UCSD-AML1 (cell line): Measurements from ENCODE around the gene DNAH10.
"Not testable (repeated sequence)": the region's sequence is repeated elsewhere in the genome, so short reads cannot be mapped to it uniquely, and the experiment has no call there.

Source experiments
- DNase-seq: peaks from one replicate; lab custom pipeline; 2025; ENCODE audit not compliant: unreplicated experiment; lab: John Stamatoyannopoulos, UW

Gene DNAH10

GRCh38 chr12:123788541-123788940 lies 26.4 kb downstream of the DNAH10 start:
- DNase-seq = no peak

GRCh38 chr12:123789422-123789821 lies 27.3 kb downstream of the DNAH10 start:
- DNase-seq = not testable (repeated sequence)

- DNase-seq = no peak
Observed at GRCh38 chr12:123790905-123791467, 28.9 kb downstream of the DNAH10 start.

GRCh38 chr12:123794027-123794426 lies 31.9 kb downstream of the DNAH10 start:
- DNase-seq = no peak

- DNase-seq = no peak
Observed at GRCh38 chr12:123798518-123798917, 36.4 kb downstream of the DNAH10 start.

- DNase-seq = no peak
Observed at GRCh38 chr12:123799227-123799626, 37.1 kb downstream of the DNAH10 start.

- DNase-seq = no peak
Observed at GRCh38 chr12:123801573-123802178, 39.6 kb downstream of the DNAH10 start.

GRCh38 chr12:123805173-123805572 lies 43.1 kb downstream of the DNAH10 start:
- no peak for DNase-seq

GRCh38 chr12:123807002-123807401 lies 44.9 kb downstream of the DNAH10 start:
- no peak for DNase-seq

GRCh38 chr12:123807670-123808069 lies 45.6 kb downstream of the DNAH10 start:
- DNase-seq = no peak

- DNase-seq = peak; percentile 40
Observed at GRCh38 chr12:123808167-123808566, 46.1 kb downstream of the DNAH10 start.

- no peak for DNase-seq
Observed at GRCh38 chr12:123813349-123813748, 51.2 kb downstream of the DNAH10 start.

- no peak for DNase-seq
Observed at GRCh38 chr12:123815968-123816367, 53.9 kb downstream of the DNAH10 start.

- DNase-seq = no peak
Observed at GRCh38 chr12:123816896-123817537, 54.9 kb downstream of the DNAH10 start.

GRCh38 chr12:123822804-123823203 lies 60.7 kb downstream of the DNAH10 start:
- no peak for DNase-seq

GRCh38 chr12:123828120-123828519 lies 66.0 kb downstream of the DNAH10 start:
- no peak for DNase-seq

- DNase-seq = no peak
Observed at GRCh38 chr12:123828854-123829547, 66.9 kb downstream of the DNAH10 start.

- no peak for DNase-seq
Observed at GRCh38 chr12:123829561-123829960, 67.5 kb downstream of the DNAH10 start.

- no peak for DNase-seq
Observed at GRCh38 chr12:123830675-123831074, 68.6 kb downstream of the DNAH10 start.

- DNase-seq = no peak
Observed at GRCh38 chr12:123832052-123832451, 70.0 kb downstream of the DNAH10 start.

- no peak for DNase-seq
Observed at GRCh38 chr12:123833830-123834229, 71.7 kb downstream of the DNAH10 start.

GRCh38 chr12:123834845-123835244 lies 72.7 kb downstream of the DNAH10 start:
- DNase-seq = no peak
